Activated naive CD4-positive, alpha-beta T cell treated with anti-CD3 and anti-CD28 coated beads for 36 hours (primary cell): Measurements from ENCODE around the gene PNLDC1. TPM values are rescaled to one million over a fixed set of nuclear protein-coding genes. Genes with fewer than 3 reads are reported as not detected.
A peak's percentile ranks its signal among the peaks of the same experiment; 100 is the strongest.
"Not testable (repeated sequence)": the region's sequence is repeated elsewhere in the genome, so short reads cannot be mapped to it uniquely, and the experiment has no call there.

Experiments
- CTCF ChIA-PET: fragments of 350-600 bp; sonication (Branson Sonifier 250); formaldehyde crosslinking; loops from one replicate; lab custom pipeline; 2021; ENCODE audit warnings: antibody characterized with exemption; lab: Charles Lee
- DNase-seq: peaks from one replicate; pipeline ENCODE4 v3.0.0-alpha.2; 2020
- H3K27ac Mint-ChIP-seq: one replicate; pipeline ENCODE4 v1.8.0; 2021; ENCODE audit warnings: mild to moderate bottlenecking, mixed read lengths
- H3K27me3 Mint-ChIP-seq: one replicate; pipeline ENCODE4 v1.8.0; 2021; ENCODE audit warnings: low read depth, mixed read lengths
- H3K36me3 Mint-ChIP-seq: one replicate; pipeline ENCODE4 v1.8.0; 2021; ENCODE audit warnings: low read depth, mixed read lengths
- H3K4me1 Mint-ChIP-seq: one replicate; pipeline ENCODE4 v1.8.0; 2021; ENCODE audit warnings: low read depth, mixed read lengths
- H3K4me3 Mint-ChIP-seq: one replicate; pipeline ENCODE4 v1.8.0; 2021; ENCODE audit warnings: mild to moderate bottlenecking, moderate library complexity, mixed read lengths
- H3K9me3 Mint-ChIP-seq: one replicate; pipeline ENCODE4 v1.8.0; 2021; ENCODE audit warnings: mixed read lengths
- intact Hi-C: fragments of 100-400 bp; cut with micrococcal nuclease; formaldehyde crosslinking; loops from one replicate; pipeline ENCODE4 v1.15.1; 2023
- total RNA-seq, 2 experiments: library from RNA; stranded (reverse); gene quantifications; one replicate each; pipeline ENCODE4 v1.2.3, GENCODE V29; 2021

Gene PNLDC1
- total RNA-seq, 2 experiments from 2014 or later = 0.40 TPM; not detected in 1

DNA sequence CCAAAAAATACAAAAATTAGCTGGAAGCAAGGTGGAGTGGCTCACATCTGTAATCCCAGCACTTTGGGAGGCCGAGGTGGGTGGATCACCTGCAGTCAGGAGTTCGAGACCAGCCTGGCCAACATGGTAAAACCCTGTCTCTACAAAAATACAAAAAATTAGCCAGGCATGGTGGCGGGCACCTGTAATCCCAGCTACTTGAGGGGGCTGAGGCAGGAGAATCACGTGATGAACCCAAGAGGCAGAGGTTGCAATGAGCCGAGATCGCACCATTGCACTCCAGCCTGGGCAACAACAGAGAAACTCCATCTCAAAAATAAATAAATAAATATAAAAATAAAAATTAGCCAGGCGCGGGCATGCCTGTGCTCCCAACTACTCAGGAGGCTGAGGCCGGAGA is 24.6 kb downstream of the PNLDC1 start:
- CTCF ChIA-PET, H3K36me3 Mint-ChIP-seq, H3K27ac Mint-ChIP-seq, H3K4me3 Mint-ChIP-seq, H3K9me3 Mint-ChIP-seq, DNase-seq, intact Hi-C loops, H3K27me3 Mint-ChIP-seq: not testable (repeated sequence)
- H3K4me1 Mint-ChIP-seq = peaks cover 11% of the 10 kb centered on the region

DNA sequence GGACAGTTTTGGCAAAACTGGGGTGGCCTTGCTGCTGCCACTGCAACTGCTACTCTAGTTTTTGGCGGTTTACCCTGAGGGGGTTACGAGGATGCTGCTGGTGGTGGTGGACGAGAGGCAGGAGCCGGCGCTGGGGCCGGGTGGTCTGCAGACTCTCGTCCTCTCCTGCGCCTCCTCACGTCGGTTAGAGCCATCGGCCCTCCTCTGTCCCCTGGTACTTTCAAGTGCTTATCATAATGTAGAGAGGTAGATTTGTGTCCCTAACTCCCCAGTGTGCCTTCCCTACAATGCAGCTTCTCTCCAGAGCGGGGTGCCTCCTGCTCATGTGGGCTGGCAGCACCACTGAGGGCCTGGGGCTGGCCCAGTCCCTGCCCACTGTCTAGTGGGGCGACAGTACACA is 25.9 kb downstream of the PNLDC1 start:
- H3K4me3 Mint-ChIP-seq = no peak overlapping the region
- H3K27ac Mint-ChIP-seq = no peak overlapping the region
- DNase-seq = no peak
- no peaks in the 10 kb centered on the region for H3K36me3 Mint-ChIP-seq
- intact Hi-C loops = no loop called here
- H3K4me1 Mint-ChIP-seq = no peaks in the 10 kb centered on the region
- CTCF ChIA-PET = interaction anchor here (0.6 kb wide), 1 partner anchor 26 kb away, joined by 3 read pairs; no protein-coding TSS in a partner anchor
- H3K27me3 Mint-ChIP-seq = no peaks in the 10 kb centered on the region
- no peaks in the 10 kb centered on the region for H3K9me3 Mint-ChIP-seq

DNA sequence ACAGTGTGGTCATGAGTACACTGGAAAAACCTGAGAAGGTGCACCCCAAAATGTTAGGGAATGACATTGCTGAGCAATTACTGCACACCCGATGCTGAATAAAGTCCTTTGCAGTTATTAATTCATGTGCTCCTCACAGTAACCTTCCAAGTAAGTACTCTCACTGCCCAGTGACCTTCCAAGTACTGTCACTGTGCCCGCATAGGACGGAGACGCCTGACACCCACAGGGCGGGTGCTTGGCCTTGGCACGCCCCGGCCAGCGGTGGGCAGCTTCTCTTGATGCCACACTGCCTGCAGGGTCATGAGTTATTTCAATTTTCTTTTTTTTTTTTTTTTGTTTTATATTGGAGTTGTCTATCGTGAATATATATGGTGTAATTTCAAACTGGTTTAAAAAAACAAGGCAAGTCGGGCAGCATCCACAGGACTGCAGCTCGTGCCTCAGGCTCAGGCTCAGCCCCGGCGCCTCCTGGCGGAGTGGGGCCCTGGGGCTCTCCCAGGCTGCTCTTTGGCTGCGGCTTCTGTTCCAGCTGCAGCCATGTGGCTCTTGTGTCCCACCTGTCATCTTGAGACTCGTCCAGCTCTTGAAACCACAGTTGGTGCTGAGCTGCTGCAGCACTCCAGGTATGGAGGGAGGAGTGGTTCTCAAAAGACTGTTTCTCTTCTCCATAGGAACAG is 27.0 kb downstream of the PNLDC1 start:
- DNase-seq = no peak
- Mint-ChIP-seq H3K9me3 (no peaks in the 10 kb centered on the region), H3K4me1 (no peaks in the 10 kb centered on the region), H3K27me3 (no peaks in the 10 kb centered on the region), H3K36me3 (no peaks in the 10 kb centered on the region), H3K4me3 (no peak overlapping the region), H3K27ac (no peak overlapping the region)
- CTCF ChIA-PET = interaction anchor here (0.6 kb wide), 1 partner anchor 11 kb away, joined by 8 read pairs; no protein-coding TSS in a partner anchor
- intact Hi-C loops = no loop called here

DNA sequence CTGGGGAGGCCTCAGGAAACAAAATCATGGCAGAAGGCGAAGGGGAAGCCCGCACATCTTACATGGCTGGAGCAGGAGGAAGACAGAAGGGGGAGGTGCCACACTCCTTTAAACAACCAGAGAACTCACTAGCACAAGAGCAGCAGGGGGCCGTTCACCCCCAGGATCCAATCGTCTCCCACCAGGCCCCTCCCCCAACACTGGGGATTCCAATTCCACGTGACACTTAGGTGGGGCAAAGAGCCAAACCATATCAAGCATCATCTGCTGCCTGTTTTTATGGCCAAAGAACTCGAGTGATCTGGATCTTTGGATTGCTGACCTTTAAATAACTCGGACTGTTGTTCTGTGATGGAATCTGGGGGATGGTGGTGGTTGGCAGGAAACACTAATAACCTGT is 28.0 kb downstream of the PNLDC1 start:
- H3K27ac Mint-ChIP-seq = no peak overlapping the region
- no peaks in the 10 kb centered on the region for H3K9me3 Mint-ChIP-seq
- peaks cover 3% of the 10 kb centered on the region for H3K4me1 Mint-ChIP-seq
- H3K4me3 Mint-ChIP-seq = no peak overlapping the region
- H3K27me3 Mint-ChIP-seq = no peaks in the 10 kb centered on the region
- CTCF ChIA-PET = no interaction called here
- DNase-seq = peak; percentile 17
- intact Hi-C loops = no loop called here
- no peaks in the 10 kb centered on the region for H3K36me3 Mint-ChIP-seq

DNA sequence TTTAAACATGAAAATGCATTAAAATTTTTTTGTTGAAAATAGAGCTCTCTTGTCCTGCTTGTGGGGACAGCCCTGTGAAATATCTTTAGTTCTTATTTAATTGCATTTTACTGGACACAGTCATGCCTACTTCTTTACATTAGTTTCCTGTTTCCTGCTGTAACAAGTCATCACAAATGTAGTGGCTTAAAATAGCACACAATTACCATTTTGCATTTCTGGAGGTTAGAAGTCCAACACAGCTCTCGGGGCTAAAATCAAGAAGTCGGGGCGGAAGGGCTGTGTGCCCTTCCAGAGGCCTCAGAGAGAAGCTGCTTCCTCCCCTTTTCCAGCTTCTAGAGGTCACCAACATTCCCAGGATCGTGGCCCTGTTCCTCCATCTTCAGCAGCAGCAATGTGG is 29.4 kb downstream of the PNLDC1 start:
- Mint-ChIP-seq H3K36me3 (no peaks in the 10 kb centered on the region), H3K4me1 (peaks cover 11% of the 10 kb centered on the region), H3K4me3 (no peak overlapping the region), H3K27me3 (no peaks in the 10 kb centered on the region), H3K27ac (no peak overlapping the region), H3K9me3 (no peaks in the 10 kb centered on the region)
- intact Hi-C loops = no loop called here
- CTCF ChIA-PET = interaction anchor here (0.9 to 1.1 kb wide), 2 partner anchors 9 to 11 kb away, joined by 3 read pairs; no protein-coding TSS in a partner anchor
- DNase-seq = no peak

DNA sequence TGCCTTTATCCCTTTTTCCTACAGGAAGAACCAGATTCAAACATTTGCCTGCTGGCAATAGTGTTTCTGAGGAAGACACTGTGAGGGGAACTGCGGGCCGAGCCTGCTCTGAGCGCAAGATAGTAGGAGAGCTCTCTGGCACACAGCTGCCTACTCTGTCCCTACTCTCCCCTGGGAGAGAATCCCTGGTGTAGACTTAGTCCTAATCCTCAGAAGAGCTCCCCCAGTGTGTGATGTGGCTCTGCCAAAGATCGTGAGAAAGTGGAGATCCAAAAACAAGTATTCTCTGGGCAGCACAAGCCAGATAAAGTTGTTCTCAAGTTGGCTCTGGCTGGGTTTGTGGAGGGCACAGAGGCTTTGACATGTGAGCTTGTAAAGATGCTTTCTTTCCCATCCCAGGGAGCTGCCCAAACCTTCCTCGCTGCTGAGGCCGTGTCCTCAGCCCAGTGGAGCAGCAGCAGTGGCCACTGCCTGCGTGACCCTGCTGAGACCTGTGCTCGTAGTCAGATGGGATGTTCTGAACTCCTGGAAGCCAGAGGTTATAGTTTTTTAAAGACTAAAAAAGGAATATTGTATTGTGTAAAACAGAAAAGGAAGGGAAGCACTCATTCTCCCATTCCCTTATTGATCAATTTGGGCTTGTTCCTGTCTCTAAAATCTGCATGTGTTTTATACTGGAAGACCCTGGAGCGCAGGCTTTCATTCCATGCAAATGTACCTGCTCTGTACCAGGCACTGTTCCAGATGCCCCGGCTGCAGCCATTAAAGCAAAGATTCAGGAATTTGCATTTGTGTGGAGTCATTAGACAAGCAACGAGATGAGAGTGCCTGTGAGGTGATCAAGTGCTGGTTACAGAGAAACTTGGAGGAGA is 30.7 kb downstream of the PNLDC1 start:
- intact Hi-C loops = no loop called here
- Mint-ChIP-seq H3K4me3 (no peak overlapping the region), H3K9me3 (no peaks in the 10 kb centered on the region), H3K4me1 (peaks cover 17% of the 10 kb centered on the region), H3K27ac (no peak overlapping the region), H3K36me3 (no peaks in the 10 kb centered on the region), H3K27me3 (no peaks in the 10 kb centered on the region)
- no peak for DNase-seq
- CTCF ChIA-PET = interaction anchor here (0.6 to 1.1 kb wide), 2 partner anchors 9 to 58 kb away, joined by 3 read pairs; no protein-coding TSS in a partner anchor

DNA sequence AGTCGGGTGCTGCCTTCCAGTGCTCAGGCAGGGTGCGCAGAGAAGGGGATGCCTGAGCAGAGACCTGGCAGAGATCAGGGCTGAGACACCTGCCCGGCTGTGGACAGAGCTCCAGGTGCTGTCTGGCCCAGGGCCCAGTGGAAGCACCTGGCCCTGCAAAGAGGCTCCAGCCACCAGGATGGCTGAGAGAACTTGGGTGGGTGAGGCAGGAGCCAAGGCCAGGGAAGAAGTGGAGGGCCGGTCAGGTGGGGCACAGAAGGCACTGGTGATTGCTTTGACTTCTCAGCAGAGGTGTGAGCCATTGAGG is 31.2 kb downstream of the PNLDC1 start:
- no peaks in the 10 kb centered on the region for H3K9me3 Mint-ChIP-seq
- H3K27me3 Mint-ChIP-seq = no peaks in the 10 kb centered on the region
- no peaks in the 10 kb centered on the region for H3K36me3 Mint-ChIP-seq
- DNase-seq = no peak
- peaks cover 17% of the 10 kb centered on the region for H3K4me1 Mint-ChIP-seq
- H3K4me3 Mint-ChIP-seq = no peak overlapping the region
- intact Hi-C loops = no loop called here
- H3K27ac Mint-ChIP-seq = no peak overlapping the region
- CTCF ChIA-PET = no interaction called here

DNA sequence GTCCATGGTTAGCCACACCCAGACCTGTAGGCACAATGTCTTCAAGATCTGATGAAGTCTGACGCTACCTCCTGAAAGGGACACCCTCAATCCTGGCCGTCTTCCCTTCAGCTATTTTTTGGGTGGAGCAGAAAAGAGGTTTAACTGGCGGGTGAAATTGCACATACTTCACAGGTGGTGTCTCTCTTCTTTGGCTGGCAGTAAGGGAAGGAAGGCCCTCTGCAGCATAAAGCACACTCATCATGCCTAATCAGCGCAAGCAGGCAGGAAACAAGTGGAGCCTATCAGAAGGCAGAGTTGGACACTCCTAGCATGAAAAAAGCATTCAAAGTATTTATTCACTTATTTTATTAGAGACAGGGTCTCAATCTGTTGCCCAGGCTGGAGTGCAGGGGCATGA is 32.9 kb downstream of the PNLDC1 start:
- Mint-ChIP-seq H3K27me3 (no peaks in the 10 kb centered on the region), H3K36me3 (no peaks in the 10 kb centered on the region), H3K4me3 (no peak overlapping the region), H3K4me1 (peaks cover 17% of the 10 kb centered on the region), H3K27ac (no peak overlapping the region), H3K9me3 (no peaks in the 10 kb centered on the region)
- intact Hi-C loops = no loop called here
- no peak for DNase-seq
- CTCF ChIA-PET = no interaction called here

DNA sequence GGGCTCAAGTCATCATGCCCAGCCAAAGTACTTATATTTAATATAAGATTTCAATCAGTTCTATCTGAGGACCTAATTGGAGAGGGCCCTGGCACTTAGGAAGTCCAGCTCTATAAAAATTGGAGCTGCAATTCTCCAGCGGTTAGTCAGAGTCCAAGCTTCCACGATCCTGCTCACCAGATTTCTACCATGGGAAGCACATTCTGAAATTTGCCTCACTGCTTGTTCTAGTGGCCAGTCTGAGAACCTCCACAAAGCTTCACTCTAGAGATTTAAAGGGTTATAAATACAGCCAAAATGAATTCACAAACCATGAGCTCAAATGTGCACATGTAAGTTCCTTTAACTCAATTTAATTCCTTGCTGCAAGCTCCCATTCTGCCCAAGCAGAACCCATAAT is 33.5 kb downstream of the PNLDC1 start:
- Mint-ChIP-seq H3K27me3 (no peaks in the 10 kb centered on the region), H3K27ac (no peak overlapping the region), H3K4me1 (peaks cover 17% of the 10 kb centered on the region), H3K36me3 (no peaks in the 10 kb centered on the region), H3K9me3 (no peaks in the 10 kb centered on the region), H3K4me3 (no peak overlapping the region)
- CTCF ChIA-PET = interaction anchor here (0.8 to 0.9 kb wide), 2 partner anchors 20 to 21 kb away, joined by 3 to 5 read pairs; no protein-coding TSS in a partner anchor
- no peak for DNase-seq
- intact Hi-C loops = no loop called here

DNA sequence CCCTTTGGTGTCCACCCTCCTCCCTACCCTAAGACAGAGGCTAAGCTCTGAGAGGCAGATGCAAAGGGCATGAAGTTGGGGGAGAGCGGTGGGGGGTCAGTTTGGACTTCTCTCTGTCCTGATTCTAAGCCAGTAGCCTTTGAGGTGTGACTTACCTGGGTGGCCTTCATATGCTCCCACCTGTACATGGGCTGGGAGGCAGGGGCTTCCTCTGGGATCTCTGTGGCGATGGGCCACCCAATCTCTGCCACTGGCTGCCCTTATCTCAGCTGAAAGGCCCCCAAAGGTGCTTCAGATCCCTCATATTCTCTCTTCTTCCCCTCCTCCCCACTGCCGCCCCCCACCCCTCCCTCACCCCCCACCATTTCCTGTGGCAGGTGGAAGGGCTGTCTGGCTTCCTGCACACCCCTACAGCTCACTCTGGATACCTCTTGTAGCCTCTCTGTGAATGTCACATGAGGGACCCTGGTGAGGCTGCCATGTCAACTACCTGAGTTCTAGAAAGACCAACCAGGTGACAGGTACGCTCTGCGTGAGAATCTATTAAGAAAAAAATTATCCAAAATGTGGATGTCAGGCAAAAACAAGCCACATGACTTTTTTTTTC is 34.0 kb downstream of the PNLDC1 start:
- H3K9me3 Mint-ChIP-seq = no peaks in the 10 kb centered on the region
- intact Hi-C loops = no loop called here
- no peaks in the 10 kb centered on the region for H3K36me3 Mint-ChIP-seq
- H3K4me3 Mint-ChIP-seq = no peak overlapping the region
- H3K27ac Mint-ChIP-seq = no peak overlapping the region
- peaks cover 17% of the 10 kb centered on the region for H3K4me1 Mint-ChIP-seq
- CTCF ChIA-PET = interaction anchor here (0.7 to 0.9 kb wide), 3 partner anchors 21 to 299 kb away, joined by 3 to 5 read pairs (median 3); no protein-coding TSS in a partner anchor
- DNase-seq = no peak
- no peaks in the 10 kb centered on the region for H3K27me3 Mint-ChIP-seq

DNA sequence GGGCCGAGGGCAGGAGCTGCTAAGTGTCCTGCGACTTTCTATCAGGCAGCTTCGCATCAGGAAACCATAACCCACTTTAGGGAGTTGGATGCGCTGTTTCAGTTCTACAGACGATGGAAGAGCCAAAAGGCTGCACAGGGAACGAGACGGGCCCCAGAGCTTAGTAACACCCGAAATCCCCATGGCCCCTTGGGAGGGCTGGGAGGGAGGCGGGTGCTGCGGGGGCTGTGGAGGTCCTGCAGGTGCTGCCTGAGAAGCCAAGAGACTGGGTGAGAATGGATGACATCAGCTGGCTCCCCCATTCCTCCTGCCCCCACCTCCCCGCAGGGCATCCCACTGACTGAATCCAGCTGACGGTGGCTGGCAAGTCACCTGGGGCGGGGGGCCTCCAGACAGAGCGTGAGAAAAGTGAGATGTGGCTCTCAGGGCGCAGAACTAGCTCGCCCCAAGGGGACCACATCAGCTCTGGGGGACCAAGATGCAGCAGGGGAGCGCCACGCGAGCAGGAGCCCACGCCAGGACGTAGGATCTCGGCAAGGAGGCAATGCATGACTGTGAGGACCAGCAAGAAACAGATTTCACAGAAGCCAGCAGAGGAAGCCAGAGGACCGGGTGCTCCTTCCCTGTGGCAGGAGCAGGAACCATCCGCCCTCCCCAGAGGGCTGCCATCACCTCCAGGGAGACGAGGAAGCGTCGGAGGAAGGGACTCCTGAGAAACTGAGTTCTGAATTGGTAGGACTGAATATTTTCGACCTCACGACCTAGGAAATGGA is 36.8 kb downstream of the PNLDC1 start:
- Mint-ChIP-seq H3K4me1 (peaks cover 17% of the 10 kb centered on the region), H3K36me3 (no peaks in the 10 kb centered on the region), H3K27me3 (no peaks in the 10 kb centered on the region), H3K27ac (no peak overlapping the region), H3K4me3 (no peak overlapping the region), H3K9me3 (no peaks in the 10 kb centered on the region)
- no peak for DNase-seq
- CTCF ChIA-PET = no interaction called here
- intact Hi-C loops = no loop called here

DNA sequence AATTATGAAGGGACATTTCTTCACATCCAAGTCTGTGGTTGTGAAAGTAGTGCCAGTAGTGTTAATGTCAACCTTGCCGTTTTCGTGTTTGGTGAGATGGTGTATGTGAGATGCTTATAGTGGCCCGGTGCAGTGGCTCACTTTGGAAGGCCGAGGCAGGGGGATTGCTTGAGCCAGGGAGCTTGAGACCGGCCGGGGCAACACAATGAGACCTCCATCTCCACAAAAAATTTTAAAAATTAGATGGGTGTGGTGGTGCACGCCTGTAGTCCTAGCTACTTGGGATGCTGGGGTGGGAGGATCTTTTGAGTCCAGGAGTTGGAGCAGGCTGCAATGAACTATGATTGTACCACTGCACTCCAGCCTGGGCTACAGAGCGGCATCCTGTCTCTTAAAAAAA is 37.4 kb downstream of the PNLDC1 start:
- intact Hi-C loops = no loop called here
- H3K9me3 Mint-ChIP-seq = no peaks in the 10 kb centered on the region
- no peak overlapping the region for H3K27ac Mint-ChIP-seq
- no peaks in the 10 kb centered on the region for H3K36me3 Mint-ChIP-seq
- peaks cover 17% of the 10 kb centered on the region for H3K4me1 Mint-ChIP-seq
- no peak for DNase-seq
- H3K4me3 Mint-ChIP-seq = no peak overlapping the region
- no peaks in the 10 kb centered on the region for H3K27me3 Mint-ChIP-seq
- CTCF ChIA-PET = interaction anchor here (0.6 to 0.7 kb wide), 2 partner anchors 11 to 18 kb away, joined by 3 to 8 read pairs; no protein-coding TSS in a partner anchor
